HCT116 (cell line): ENCODE results near the gene RUFY2. TPM values are rescaled to one million over a fixed set of nuclear protein-coding genes. Genes with fewer than 3 reads are reported as not detected.

ENCODE experiments used
- ATAC-seq: fragments of 200-7000 bp; cut with Tn5 transposase; 2 replicates; pipeline ENCODE4 v1.9.1; 2020; ENCODE audit warnings: mild to moderate bottlenecking, moderate library complexity
- BruUV-seq: library from RNA; stranded (reverse); fragments of 400-500 nt; replicated peaks from 2 replicates; lab custom pipeline; 2021; lab: Mats Ljungman, UMichigan
- CTCF ChIA-PET: fragments of 300-600 bp; sonication (Branson Sonifier 250); formaldehyde crosslinking; loops from one replicate; lab custom pipeline; 2021; ENCODE audit warnings: antibody characterized with exemption; lab: Charles Lee
- POLR2A ChIA-PET: fragments of 300-600, 350-600 bp; sonication (Branson Sonifier 250); formaldehyde crosslinking; loops from one replicate; lab custom pipeline; 2021; ENCODE audit warnings: antibody characterized with exemption; lab: Charles Lee
- RAD21 ChIA-PET, 2 experiments: fragments of 300-600 bp; sonication (Branson Sonifier 250); formaldehyde crosslinking; loops; one replicate each; lab custom pipeline; 2023; ENCODE audit warnings: low total read pairs in 2 of 2; ENCODE audit not compliant: uncharacterized antibody in 2 of 2, unreplicated experiment in 2 of 2, low non-redundant PET in 1 of 2; lab: Charles Lee
- DNase-seq: peaks from one replicate; pipeline ENCODE4 v3.0.0-alpha.2; 2010; ENCODE audit warnings: low read depth, low spot score
- H2AFZ ChIP-seq: fragments of 200-600 bp; shearing (Covaris generic), sonication (generic); 2 replicates; pipeline ENCODE4 v1.6.1; 2017; ENCODE audit warnings: low read depth, mixed run types, mixed read lengths, antibody characterized with exemption, low read length; ENCODE audit not compliant: poor library complexity, severe bottlenecking
- H3K27ac ChIP-seq: 2 replicates; pipeline ENCODE4 v1.5.1; 2012; ENCODE audit warnings: low read depth, low read length
- H3K27me3 ChIP-seq: fragments of 200-600 bp; sonication (generic); 2 replicates; pipeline ENCODE4 v1.6.1; 2016; ENCODE audit warnings: mixed run types, low read length, mixed read lengths; ENCODE audit not compliant: insufficient read depth
- H3K36me3 ChIP-seq, 2 experiments: fragments of 200-500 bp in 1 of 2; fragments of 200-600 bp in 1 of 2; sonication (Bioruptor generic) in 1 of 2; sonication (generic) in 1 of 2; 2 replicates each; pipeline versions ENCODE4 v1.5.1 to v1.6.1; 2014 to 2016; ENCODE audit warnings: low read length in 2 of 2, inconsistent platforms in 1 of 2, mixed read lengths in 1 of 2, mixed run types in 1 of 2; ENCODE audit not compliant: insufficient read depth in 2 of 2, control insufficient read depth in 1 of 2
- H3K4me1 ChIP-seq, 2 experiments: fragments of 200-600 bp in 1 of 2; sonication (generic) in 1 of 2; 2 replicates each; pipeline versions ENCODE4 v1.5.1 to v1.6.1; 2012 to 2017; ENCODE audit warnings: low read length in 2 of 2, inconsistent platforms in 1 of 2, mild to moderate bottlenecking in 1 of 2, mixed read lengths in 1 of 2, mixed run types in 1 of 2, moderate library complexity in 1 of 2; ENCODE audit not compliant: insufficient read depth in 2 of 2, control insufficient read depth in 1 of 2
- H3K4me2 ChIP-seq: fragments of 200-600 bp; sonication (generic); 2 replicates; pipeline ENCODE4 v1.6.1; 2017; ENCODE audit warnings: mixed run types, low read length, mixed read lengths
- H3K4me3 ChIP-seq, 2 experiments: fragments of 200-600 bp in 1 of 2; sonication (generic) in 1 of 2; replicated peaks in 1 of 2; 2 replicates each; pipeline ENCODE4 v1.5.1; 2011 to 2016; ENCODE audit warnings: low read length in 2 of 2, control low read depth in 1 of 2, low read depth in 1 of 2, mild to moderate bottlenecking in 1 of 2, mixed read lengths in 1 of 2, mixed run types in 1 of 2
- H3K79me2 ChIP-seq: fragments of 200-600 bp; sonication (generic); 2 replicates; pipeline ENCODE4 v1.6.1; 2017; ENCODE audit warnings: mild to moderate bottlenecking, mixed run types, low read length, moderate library complexity, mixed read lengths; ENCODE audit not compliant: insufficient read depth
- H3K9ac ChIP-seq: fragments of 200-600 bp; sonication (generic); 2 replicates; pipeline ENCODE4 v1.6.1; 2016; ENCODE audit warnings: low read length, mixed read lengths
- H3K9me2 ChIP-seq: fragments of 200-600 bp; sonication (generic), shearing (Covaris generic); 2 replicates; pipeline ENCODE4 v1.6.1; 2017; ENCODE audit warnings: mixed run types, mild to moderate bottlenecking, moderate library complexity; ENCODE audit not compliant: insufficient read depth
- H3K9me3 ChIP-seq, 2 experiments: fragments of 200-500 bp in 1 of 2; fragments of 200-600 bp in 1 of 2; sonication (Bioruptor generic) in 1 of 2; sonication (generic) in 1 of 2; 2 replicates each; pipeline ENCODE4 v1.6.1; 2014 to 2017; ENCODE audit warnings: low read length in 2 of 2, mixed read lengths in 2 of 2, inconsistent platforms in 1 of 2, low read depth in 1 of 2, mild to moderate bottlenecking in 1 of 2, mixed run types in 1 of 2, moderate library complexity in 1 of 2; ENCODE audit not compliant: control insufficient read depth in 1 of 2, insufficient read depth in 1 of 2
- H4K20me1 ChIP-seq: fragments of 200-600 bp; sonication (generic), shearing (Covaris generic); 2 replicates; pipeline ENCODE4 v1.6.1; 2017; ENCODE audit warnings: mixed run types, mild to moderate bottlenecking, moderate library complexity; ENCODE audit not compliant: insufficient read depth
- ATF3 ChIP-seq: IDR thresholded peaks from 2 replicates; pipeline ENCODE4 v1.6.1; 2012
- CEBPB ChIP-seq: IDR thresholded peaks from 2 replicates; pipeline ENCODE4 v1.6.1; 2012; ENCODE audit warnings: low read depth
- ELF1 ChIP-seq: IDR thresholded peaks from 2 replicates; pipeline ENCODE4 v1.6.1; 2012; ENCODE audit warnings: low read depth, borderline replicate concordance
- JUND ChIP-seq: IDR thresholded peaks from 2 replicates; pipeline ENCODE4 v1.6.1; 2012
- POLR2A ChIP-seq: IDR thresholded peaks from 2 replicates; pipeline ENCODE4 v1.7.0; 2011; ENCODE audit warnings: borderline replicate concordance; ENCODE audit not compliant: insufficient read depth, insufficient read length; ENCODE audit errors: extremely low read depth
- REST ChIP-seq: IDR thresholded peaks from 2 replicates; pipeline ENCODE4 v1.6.1; 2012; ENCODE audit warnings: low read depth
- SIN3A ChIP-seq: IDR thresholded peaks from 2 replicates; pipeline ENCODE4 v1.6.1; 2012; ENCODE audit warnings: low read depth
- SP1 ChIP-seq: IDR thresholded peaks from 2 replicates; pipeline ENCODE4 v1.6.1; 2012; ENCODE audit warnings: low read depth
- TCF7L2 ChIP-seq: IDR thresholded peaks from 2 replicates; pipeline ENCODE4 v1.7.0; 2011; ENCODE audit warnings: borderline replicate concordance, inconsistent platforms; ENCODE audit not compliant: insufficient read depth, insufficient read length; ENCODE audit errors: extremely low read depth
- ZFX ChIP-seq: fragments of 450-650 bp; IDR thresholded peaks from 2 replicates; pipeline ENCODE4 v1.6.1; 2017
- intact Hi-C: fragments of 100-400 bp; cut with micrococcal nuclease; formaldehyde crosslinking; loops from 2 replicates; pipeline ENCODE4 v1.10.0; 2022
- total RNA-seq: library from RNA; stranded (reverse); gene quantifications from one replicate; pipeline ENCODE4 v1.2.1, GENCODE V29; 2021; ENCODE audit not compliant: unreplicated experiment
- TF ChIP-seq, protein P1 (sequence below), 3 experiments: fragments of 200-600 bp in 1 of 3; sonication (generic) in 1 of 3; IDR thresholded peaks in 2 of 3; conservative IDR thresholded peaks in 1 of 3; 2 replicates each; pipeline ENCODE4 v1.5.1; 2012 to 2017; ENCODE audit warnings: low read depth in 2 of 3, low read length in 2 of 3, antibody characterized with exemption in 1 of 3, borderline replicate concordance in 1 of 3, control low read depth in 1 of 3, mild to moderate bottlenecking in 1 of 3, mixed read lengths in 1 of 3, mixed run types in 1 of 3, moderate library complexity in 1 of 3; ENCODE audit not compliant: insufficient read depth in 1 of 3
- TF ChIP-seq, protein P2 (sequence below): IDR thresholded peaks from 2 replicates; pipeline ENCODE4 v1.6.1; 2011; ENCODE audit warnings: mild to moderate bottlenecking, low read length, moderate library complexity; ENCODE audit not compliant: insufficient replicate concordance; ENCODE audit errors: extremely low read depth
- TF ChIP-seq, protein P3 (sequence below): IDR thresholded peaks from 2 replicates; pipeline ENCODE4 v1.6.1; 2012

The RUFY2 gene
- total RNA-seq, 1 experiment from 2014 or later = 13.0 TPM

- no peak for TF ChIP-seq REST
Measured at GRCh38 chr10:68310531-68310930, 96.5 kb downstream of the RUFY2 start (continued).

DNA sequence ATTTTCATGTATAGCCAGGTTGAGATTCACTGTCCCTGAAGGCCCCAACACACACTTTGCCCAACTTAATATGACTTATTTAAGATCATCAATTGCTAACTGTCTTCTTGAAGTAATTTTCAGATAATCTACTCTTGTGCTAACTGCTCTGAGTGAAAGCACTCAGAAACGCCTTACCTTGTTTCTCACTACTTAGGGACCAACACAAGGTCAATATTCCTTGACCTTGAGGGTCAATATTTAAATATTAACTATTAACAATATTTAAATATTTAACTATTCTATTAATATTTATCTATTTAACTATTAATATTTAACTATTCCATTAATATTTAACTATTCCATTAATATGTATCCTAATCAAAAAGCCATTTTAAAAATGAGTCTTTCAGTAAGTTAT is 101.2 kb downstream of the RUFY2 start:
- DNase-seq (no peak), ATAC-seq (no peak)
- no peak overlapping the region for H3K27ac ChIP-seq
- no peaks in the 10 kb centered on the region for H3K4me1 ChIP-seq
- H2AFZ ChIP-seq = no peak overlapping the region
- ChIA-PET RAD21 (no interaction called here), CTCF (interaction anchor here (1.5 kb wide), 1 partner anchor 517 kb away, joined by 4 read pairs; no protein-coding TSS in a partner anchor), POLR2A (no interaction called here)
- no peaks in the 10 kb centered on the region for H3K36me3 ChIP-seq
- intact Hi-C loops = no loop called here
- H3K9me3 ChIP-seq = no peaks in the 10 kb centered on the region
- H3K4me3 ChIP-seq = no peak overlapping the region
- no peaks in the 10 kb centered on the region for H3K27me3 ChIP-seq
- no peak overlapping the region for H3K4me2 ChIP-seq
- no peaks in the 10 kb centered on the region for H4K20me1 ChIP-seq
- H3K79me2 ChIP-seq = no peaks in the 10 kb centered on the region
- no TSS peak for BruUV-seq
- no peak overlapping the region for H3K9ac ChIP-seq
- no peaks in the 10 kb centered on the region for H3K9me2 ChIP-seq
- TF ChIP-seq, protein P1, sequence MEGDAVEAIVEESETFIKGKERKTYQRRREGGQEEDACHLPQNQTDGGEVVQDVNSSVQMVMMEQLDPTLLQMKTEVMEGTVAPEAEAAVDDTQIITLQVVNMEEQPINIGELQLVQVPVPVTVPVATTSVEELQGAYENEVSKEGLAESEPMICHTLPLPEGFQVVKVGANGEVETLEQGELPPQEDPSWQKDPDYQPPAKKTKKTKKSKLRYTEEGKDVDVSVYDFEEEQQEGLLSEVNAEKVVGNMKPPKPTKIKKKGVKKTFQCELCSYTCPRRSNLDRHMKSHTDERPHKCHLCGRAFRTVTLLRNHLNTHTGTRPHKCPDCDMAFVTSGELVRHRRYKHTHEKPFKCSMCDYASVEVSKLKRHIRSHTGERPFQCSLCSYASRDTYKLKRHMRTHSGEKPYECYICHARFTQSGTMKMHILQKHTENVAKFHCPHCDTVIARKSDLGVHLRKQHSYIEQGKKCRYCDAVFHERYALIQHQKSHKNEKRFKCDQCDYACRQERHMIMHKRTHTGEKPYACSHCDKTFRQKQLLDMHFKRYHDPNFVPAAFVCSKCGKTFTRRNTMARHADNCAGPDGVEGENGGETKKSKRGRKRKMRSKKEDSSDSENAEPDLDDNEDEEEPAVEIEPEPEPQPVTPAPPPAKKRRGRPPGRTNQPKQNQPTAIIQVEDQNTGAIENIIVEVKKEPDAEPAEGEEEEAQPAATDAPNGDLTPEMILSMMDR (IDR thresholded peaks at IDR 0.05 in 2 of 3, conservative IDR thresholded peaks at IDR 0.05 in 1 of 3; ENCODE audit: borderline replicate concordance in 1 of 3, insufficient read depth in 1 of 3, low read depth in 2 of 3, low read length in 2 of 3) = no peak
- TF ChIP-seq CEBPB (no peak), POLR2A (no peak), SP1 (no peak), ZFX (no peak), JUND (no peak), TCF7L2 (no peak), SIN3A (no peak), REST (no peak), ATF3 (no peak), ELF1 (no peak)
- TF ChIP-seq, protein P2, sequence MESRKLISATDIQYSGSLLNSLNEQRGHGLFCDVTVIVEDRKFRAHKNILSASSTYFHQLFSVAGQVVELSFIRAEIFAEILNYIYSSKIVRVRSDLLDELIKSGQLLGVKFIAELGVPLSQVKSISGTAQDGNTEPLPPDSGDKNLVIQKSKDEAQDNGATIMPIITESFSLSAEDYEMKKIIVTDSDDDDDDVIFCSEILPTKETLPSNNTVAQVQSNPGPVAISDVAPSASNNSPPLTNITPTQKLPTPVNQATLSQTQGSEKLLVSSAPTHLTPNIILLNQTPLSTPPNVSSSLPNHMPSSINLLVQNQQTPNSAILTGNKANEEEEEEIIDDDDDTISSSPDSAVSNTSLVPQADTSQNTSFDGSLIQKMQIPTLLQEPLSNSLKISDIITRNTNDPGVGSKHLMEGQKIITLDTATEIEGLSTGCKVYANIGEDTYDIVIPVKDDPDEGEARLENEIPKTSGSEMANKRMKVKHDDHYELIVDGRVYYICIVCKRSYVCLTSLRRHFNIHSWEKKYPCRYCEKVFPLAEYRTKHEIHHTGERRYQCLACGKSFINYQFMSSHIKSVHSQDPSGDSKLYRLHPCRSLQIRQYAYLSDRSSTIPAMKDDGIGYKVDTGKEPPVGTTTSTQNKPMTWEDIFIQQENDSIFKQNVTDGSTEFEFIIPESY = no peak
- TF ChIP-seq, protein P3, sequence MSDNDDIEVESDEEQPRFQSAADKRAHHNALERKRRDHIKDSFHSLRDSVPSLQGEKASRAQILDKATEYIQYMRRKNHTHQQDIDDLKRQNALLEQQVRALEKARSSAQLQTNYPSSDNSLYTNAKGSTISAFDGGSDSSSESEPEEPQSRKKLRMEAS = no peak
